22Rv1 (cell line): ENCODE data around the gene CCDC13.

Experiments
- H3K27ac ChIP-seq: fragments of 450-650 bp; 2 replicates; pipeline ENCODE4 v1.5.1; 2017
- CTCF ChIP-seq: fragments of 450-650 bp; IDR thresholded peaks from 2 replicates; pipeline ENCODE4 v1.5.1; 2017; ENCODE audit warnings: mild to moderate bottlenecking
- ZFX ChIP-seq: fragments of 450-650 bp; IDR thresholded peaks from 2 replicates; pipeline ENCODE4 v1.6.1; 2017; ENCODE audit warnings: antibody characterized with exemption, borderline replicate concordance

Gene CCDC13

GRCh38 chr3:42758126-42758525 is 14.9 kb downstream of the CCDC13 start:
- H3K27ac ChIP-seq = no peak overlapping the region
- TF ChIP-seq ZFX = no peak
- no peak for TF ChIP-seq CTCF

- TF ChIP-seq CTCF (no peak), ZFX (no peak)
- H3K27ac ChIP-seq = no peak overlapping the region
These were observed 16.3 kb downstream of the CCDC13 start for GRCh38 chr3:42756681-42757213.

- no peak overlapping the region for H3K27ac ChIP-seq
- TF ChIP-seq ZFX (no peak), CTCF (peak; percentile 32)
These were observed 17.1 kb downstream of the CCDC13 start for GRCh38 chr3:42755681-42756578.

GRCh38 chr3:42753757-42754156 is 19.3 kb downstream of the CCDC13 start:
- H3K27ac ChIP-seq = no peak overlapping the region
- TF ChIP-seq ZFX (no peak), CTCF (no peak)

GRCh38 chr3:42752961-42753360 is 20.1 kb downstream of the CCDC13 start:
- no peak overlapping the region for H3K27ac ChIP-seq
- TF ChIP-seq ZFX (no peak), CTCF (no peak)

- no peak for TF ChIP-seq ZFX
- no peak overlapping the region for H3K27ac ChIP-seq
These were observed 20.6 kb downstream of the CCDC13 start for GRCh38 chr3:42752441-42752840.

- no peak overlapping the region for H3K27ac ChIP-seq
- no peak for TF ChIP-seq ZFX
- no peak for TF ChIP-seq CTCF
These were observed 21.4 kb downstream of the CCDC13 start for GRCh38 chr3:42751609-42752008.

GRCh38 chr3:42750834-42751233 is 22.2 kb downstream of the CCDC13 start:
- H3K27ac ChIP-seq = no peak overlapping the region
- TF ChIP-seq ZFX (no peak), CTCF (no peak)
